Measurements from ENCODE around the gene STYK1. TPM values are rescaled to one million over a fixed set of nuclear protein-coding genes. Genes with fewer than 3 reads are reported as not detected.

STYK1 gene
- total and polyA plus RNA-seq, 4 donors = 0.18 to 1.2 (median 0.37) TPM

DNA sequence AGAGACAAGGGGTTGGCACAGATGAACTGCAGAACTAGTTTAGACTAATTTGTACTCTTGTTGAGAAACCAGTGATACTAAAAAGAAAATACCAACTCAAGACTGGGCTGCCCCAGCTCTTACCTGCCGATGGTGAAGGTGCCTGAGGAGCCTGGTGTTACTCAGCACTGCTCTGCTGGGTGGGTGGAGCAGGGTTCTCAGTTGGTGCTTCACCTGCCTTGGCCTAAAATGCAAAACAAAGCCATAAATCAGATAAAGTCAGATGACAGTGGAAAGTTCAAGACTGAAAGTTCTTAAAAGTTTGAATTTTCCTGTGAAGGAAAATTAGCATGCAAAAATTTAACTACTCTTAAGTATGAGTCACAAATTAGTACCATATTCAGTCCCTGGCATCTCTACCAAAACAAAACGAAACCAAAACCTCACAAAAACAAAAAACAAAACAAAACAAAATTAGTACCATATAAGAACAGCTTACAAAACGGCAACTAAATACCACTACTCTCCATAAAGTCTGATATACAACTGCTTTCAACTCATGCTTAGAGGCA lies 27.4 kb upstream of the STYK1 start:
- Histone ChIP-seq H3K27me3 (ENCODE audit: control insufficient read depth in 1 of 2, insufficient read depth in 2 of 2, low read length in 1 of 2) (no peaks in the 10 kb centered on the region), H3K9me3 (ENCODE audit: control insufficient read depth, low read length) (no peaks in the 10 kb centered on the region)
- no peak for ATAC-seq (ENCODE audit: low FRiP score)

DNA sequence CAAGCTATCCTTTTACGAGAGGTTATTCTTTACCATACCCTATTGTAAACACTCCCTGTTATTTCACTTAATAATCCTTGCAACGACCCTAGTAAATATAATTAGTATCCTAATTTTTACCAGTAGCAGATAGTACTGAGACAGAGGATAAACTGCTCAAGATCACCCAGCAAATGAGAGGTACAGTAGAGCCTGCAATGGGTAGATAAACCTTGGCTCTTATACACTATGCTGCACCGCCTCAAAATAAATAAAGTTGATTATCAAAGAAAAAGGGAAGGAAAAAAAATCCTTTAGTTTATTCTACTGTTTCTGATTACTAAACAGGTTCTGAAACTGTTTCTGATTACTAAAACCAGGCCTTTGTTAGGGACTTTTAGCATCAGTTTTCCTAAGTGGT lies 26.7 kb upstream of the STYK1 start:
- Histone ChIP-seq H3K27me3 (ENCODE audit: control insufficient read depth in 1 of 2, insufficient read depth in 2 of 2, low read length in 1 of 2) (no peaks in the 10 kb centered on the region), H3K9me3 (ENCODE audit: control insufficient read depth, low read length) (no peaks in the 10 kb centered on the region), H3K4me1 (ENCODE audit: control insufficient read depth in 1 of 2, insufficient read depth in 2 of 2, low read length in 2 of 2) (no peaks in the 10 kb centered on the region), H3K27ac (ENCODE audit: low read depth in 1 of 2, low read length in 2 of 2) (no peak overlapping the region), H3K36me3 (ENCODE audit: control insufficient read depth in 1 of 2, insufficient read depth in 2 of 2, low read length in 1 of 2) (peaks cover 5 to 10% of the 10 kb centered on the region in 2 donors), H3K4me3 (ENCODE audit: low read length in 2 of 2) (no peak overlapping the region)
- ATAC-seq (ENCODE audit: low FRiP score) = no peak
- WGBS, 2 donors = 84 to 85% methylated on average over 3 of the region's 3 CpGs
- intact Hi-C loops (cut with DNase I) = no loop called here
- no peak for DNase-seq

More for the DNA sequence above, 27.4 kb upstream of the STYK1 start:
- Histone ChIP-seq H3K27ac (ENCODE audit: low read depth in 1 of 2, low read length in 2 of 2) (no peak overlapping the region), H3K36me3 (ENCODE audit: control insufficient read depth in 1 of 2, insufficient read depth in 2 of 2, low read length in 1 of 2) (peaks cover 5 to 10% of the 10 kb centered on the region in 2 donors), H3K4me1 (ENCODE audit: control insufficient read depth in 1 of 2, insufficient read depth in 2 of 2, low read length in 2 of 2) (peaks cover 0 to 3% of the 10 kb centered on the region in 2 donors), H3K4me3 (ENCODE audit: low read length in 2 of 2) (no peak overlapping the region)
- WGBS, 2 donors = 73 to 75% methylated on average over 3 of the region's 3 CpGs
- intact Hi-C loops (cut with DNase I) = no loop called here
- no peak for DNase-seq

DNA sequence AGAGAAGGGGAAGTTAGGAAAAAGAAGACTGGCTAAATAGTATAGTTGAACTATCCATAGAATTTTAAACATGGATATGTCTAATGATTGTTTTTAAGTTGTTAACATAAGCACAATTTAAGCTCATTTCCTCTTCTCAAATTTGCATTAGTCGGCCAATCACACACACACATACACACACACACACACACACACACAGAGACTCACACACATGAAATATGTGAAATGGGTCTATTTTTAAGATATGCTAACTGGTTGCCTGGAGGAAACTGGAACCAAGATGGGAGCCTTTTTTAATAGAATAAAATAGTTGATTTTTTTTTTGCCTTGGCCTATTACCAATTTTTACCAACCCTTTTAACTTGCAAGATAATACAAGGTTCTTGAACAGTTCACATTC lies 24.0 kb upstream of the STYK1 start:
- H3K27me3 ChIP-seq (ENCODE audit: control insufficient read depth in 1 of 2, insufficient read depth in 2 of 2, low read length in 1 of 2) = no peaks in the 10 kb centered on the region
- H3K36me3 ChIP-seq (ENCODE audit: control insufficient read depth in 1 of 2, insufficient read depth in 2 of 2, low read length in 1 of 2) = peaks cover 2 to 10% of the 10 kb centered on the region in 2 donors
- ATAC-seq (ENCODE audit: low FRiP score) (no peak), DNase-seq (no peak)
- no peaks in the 10 kb centered on the region for H3K9me3 ChIP-seq (ENCODE audit: control insufficient read depth, low read length)
- no peak overlapping the region for H3K27ac ChIP-seq (ENCODE audit: low read depth in 1 of 2, low read length in 2 of 2)
- intact Hi-C loops (cut with DNase I) = no loop called here
- WGBS, 2 donors = 95 to 96% methylated on average over 1 of the region's 1 CpG
- H3K4me1 ChIP-seq (ENCODE audit: control insufficient read depth in 1 of 2, insufficient read depth in 2 of 2, low read length in 2 of 2) = no peaks in the 10 kb centered on the region
- no peak overlapping the region for H3K4me3 ChIP-seq (ENCODE audit: low read length in 2 of 2)

DNA sequence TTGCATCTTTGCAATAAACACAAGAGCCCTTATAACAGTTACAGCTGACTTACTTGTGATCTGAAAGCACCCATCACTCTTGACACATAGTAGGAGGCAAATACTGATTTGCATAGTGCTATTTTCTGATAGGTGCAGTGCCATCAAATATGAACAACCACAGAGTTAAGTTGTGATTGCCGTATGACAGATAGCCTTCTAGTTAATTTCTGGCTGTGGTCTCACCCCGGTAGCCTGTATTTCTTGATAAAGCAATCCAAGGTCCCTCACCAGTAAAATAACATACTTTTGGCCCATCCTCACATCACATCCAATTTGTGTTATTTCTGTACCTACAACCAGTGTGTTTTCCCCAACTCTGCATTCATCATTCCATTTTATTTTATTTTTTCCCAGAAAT lies 23.3 kb upstream of the STYK1 start:
- no peaks in the 10 kb centered on the region for H3K27me3 ChIP-seq (ENCODE audit: control insufficient read depth in 1 of 2, insufficient read depth in 2 of 2, low read length in 1 of 2)
- 93 to 94% methylated on average over 2 of the region's 2 CpGs for WGBS, 2 donors
- ATAC-seq (ENCODE audit: low FRiP score) (no peak), DNase-seq (no peak)
- no peaks in the 10 kb centered on the region for H3K4me1 ChIP-seq (ENCODE audit: control insufficient read depth in 1 of 2, insufficient read depth in 2 of 2, low read length in 2 of 2)
- H3K36me3 ChIP-seq (ENCODE audit: control insufficient read depth in 1 of 2, insufficient read depth in 2 of 2, low read length in 1 of 2) = peaks cover 2 to 12% of the 10 kb centered on the region in 2 donors
- no peaks in the 10 kb centered on the region for H3K9me3 ChIP-seq (ENCODE audit: control insufficient read depth, low read length)
- intact Hi-C loops (cut with DNase I) = no loop called here
- no peak overlapping the region for H3K4me3 ChIP-seq (ENCODE audit: low read length in 2 of 2)
- no peak overlapping the region for H3K27ac ChIP-seq (ENCODE audit: low read depth in 1 of 2, low read length in 2 of 2)

DNA sequence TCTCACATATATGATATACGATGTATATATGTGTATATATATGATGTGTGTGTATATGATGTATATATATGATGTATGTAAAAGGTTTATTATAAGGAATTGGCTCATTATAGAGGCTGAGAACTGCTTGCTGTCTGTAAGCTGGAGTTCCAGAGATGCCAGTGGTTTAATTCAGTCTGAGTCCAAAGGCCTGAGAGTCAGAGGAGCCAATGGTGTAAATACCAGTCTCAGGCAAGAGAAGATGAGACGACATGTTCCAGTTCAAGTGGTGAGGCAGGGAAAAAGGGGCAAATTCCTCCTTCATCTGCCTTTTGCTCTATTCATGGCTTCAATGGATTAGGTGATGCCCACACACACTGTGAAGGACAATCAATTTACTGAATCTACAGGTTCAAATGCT lies 17.1 kb upstream of the STYK1 start:
- Histone ChIP-seq H3K36me3 (ENCODE audit: control insufficient read depth in 1 of 2, insufficient read depth in 2 of 2, low read length in 1 of 2) (peaks cover 0 to 3% of the 10 kb centered on the region in 2 donors), H3K4me1 (ENCODE audit: control insufficient read depth in 1 of 2, insufficient read depth in 2 of 2, low read length in 2 of 2) (no peaks in the 10 kb centered on the region), H3K9me3 (ENCODE audit: control insufficient read depth, low read length) (no peaks in the 10 kb centered on the region), H3K27me3 (ENCODE audit: control insufficient read depth in 1 of 2, insufficient read depth in 2 of 2, low read length in 1 of 2) (no peaks in the 10 kb centered on the region), H3K4me3 (ENCODE audit: low read length in 2 of 2) (no peak overlapping the region), H3K27ac (ENCODE audit: low read depth in 1 of 2, low read length in 2 of 2) (no peak overlapping the region)
- DNase-seq = no peak
- WGBS, 2 donors = 96% methylated on average over 2 of the region's 2 CpGs
- ATAC-seq (ENCODE audit: low FRiP score) = no peak
- intact Hi-C loops (cut with DNase I) = no loop called here

DNA sequence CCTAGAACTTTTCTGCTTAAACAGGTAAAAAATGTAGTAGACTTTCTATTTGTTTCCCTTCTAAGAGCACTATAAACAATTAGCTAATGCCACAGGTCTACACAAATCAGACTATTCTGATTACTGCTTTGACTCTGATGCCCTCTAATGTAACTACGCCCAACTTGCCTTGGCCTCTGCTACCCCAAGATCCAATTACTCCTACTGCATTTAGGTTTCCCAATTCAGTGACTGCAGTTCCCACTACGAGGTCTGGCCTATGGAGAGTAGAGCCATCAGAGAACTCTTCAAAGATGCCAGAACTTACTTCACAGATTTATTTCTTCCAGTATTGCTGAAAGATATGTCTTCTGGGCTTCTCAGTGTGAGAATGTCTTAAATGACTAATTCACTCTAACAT lies 15.3 kb upstream of the STYK1 start:
- ATAC-seq (ENCODE audit: low FRiP score) (no peak), DNase-seq (no peak)
- Histone ChIP-seq H3K36me3 (ENCODE audit: control insufficient read depth in 1 of 2, insufficient read depth in 2 of 2, low read length in 1 of 2) (peaks cover 0 to 3% of the 10 kb centered on the region in 2 donors), H3K27me3 (ENCODE audit: control insufficient read depth in 1 of 2, insufficient read depth in 2 of 2, low read length in 1 of 2) (no peaks in the 10 kb centered on the region), H3K4me1 (ENCODE audit: control insufficient read depth in 1 of 2, insufficient read depth in 2 of 2, low read length in 2 of 2) (no peaks in the 10 kb centered on the region), H3K4me3 (ENCODE audit: low read length in 2 of 2) (no peak overlapping the region), H3K27ac (ENCODE audit: low read depth in 1 of 2, low read length in 2 of 2) (no peak overlapping the region), H3K9me3 (ENCODE audit: control insufficient read depth, low read length) (no peaks in the 10 kb centered on the region)
- 93 to 95% methylated on average over 2 of the region's 2 CpGs for WGBS, 2 donors
- intact Hi-C loops (cut with DNase I) = no loop called here

DNA sequence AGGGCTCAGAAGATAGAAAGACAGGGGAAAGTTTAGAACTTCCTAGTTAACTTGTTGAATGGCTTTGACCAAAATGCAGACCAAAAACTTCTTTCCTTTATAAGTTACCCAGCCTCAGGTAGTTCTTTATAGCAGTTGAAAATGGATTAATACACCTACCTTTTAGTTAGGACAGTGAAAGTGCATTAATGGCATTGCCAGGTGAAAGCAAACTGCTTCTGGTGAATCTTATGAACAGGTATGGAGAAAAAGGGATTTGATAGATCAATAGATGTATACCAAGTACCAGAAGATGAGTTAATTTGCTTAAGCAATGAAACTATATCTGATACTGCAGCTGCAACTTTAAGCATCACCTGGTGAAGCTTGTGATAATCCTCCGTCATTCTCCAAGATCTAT lies 14.2 kb upstream of the STYK1 start:
- Histone ChIP-seq H3K36me3 (ENCODE audit: control insufficient read depth in 1 of 2, insufficient read depth in 2 of 2, low read length in 1 of 2) (peaks cover 0 to 3% of the 10 kb centered on the region in 2 donors), H3K4me3 (ENCODE audit: low read length in 2 of 2) (no peak overlapping the region)
- intact Hi-C loops (cut with DNase I) = no loop called here

DNA sequence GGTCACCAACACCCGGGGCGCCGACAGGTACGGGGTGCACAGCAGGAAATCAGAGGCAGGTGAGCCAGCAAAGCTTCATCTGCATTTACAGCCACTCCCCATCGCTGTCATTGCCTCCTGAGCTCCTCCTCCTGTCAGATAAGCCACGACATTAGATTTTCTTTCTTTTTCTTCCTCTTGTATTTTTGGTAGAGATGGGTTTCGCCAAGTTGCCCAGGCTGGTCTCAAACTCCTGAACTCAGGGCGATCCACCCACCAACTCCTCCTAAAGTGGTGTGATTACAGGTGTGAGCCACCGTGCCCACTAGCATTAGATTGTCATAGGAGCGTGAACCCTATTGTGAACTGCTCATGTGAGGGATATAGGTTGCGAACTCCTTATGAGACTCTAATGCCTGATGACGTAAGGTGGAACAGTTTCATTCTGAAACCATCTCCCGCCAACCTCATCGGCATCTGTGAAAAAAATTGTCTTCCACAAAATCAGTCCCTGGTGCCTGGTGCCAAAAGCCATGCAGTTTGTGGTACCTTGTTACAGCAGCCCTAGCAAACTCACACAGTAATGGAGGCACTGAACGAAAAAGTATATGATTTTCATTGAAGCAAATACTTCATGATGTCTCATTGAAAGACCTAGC lies 1.5 kb downstream of the STYK1 start:
- Histone ChIP-seq H3K36me3 (ENCODE audit: control insufficient read depth in 1 of 2, insufficient read depth in 2 of 2, low read length in 1 of 2) (no peaks in the 10 kb centered on the region), H3K27ac (ENCODE audit: low read depth in 1 of 2, low read length in 2 of 2) (no peak overlapping the region), H3K27me3 (ENCODE audit: control insufficient read depth in 1 of 2, insufficient read depth in 2 of 2, low read length in 1 of 2) (peaks cover 0 to 1% of the 10 kb centered on the region in 2 donors), H3K4me3 (ENCODE audit: low read length in 2 of 2) (no peak overlapping the region), H3K9me3 (ENCODE audit: control insufficient read depth, low read length) (peaks cover 1% of the 10 kb centered on the region), H3K4me1 (ENCODE audit: control insufficient read depth in 1 of 2, insufficient read depth in 2 of 2, low read length in 2 of 2) (no peaks in the 10 kb centered on the region)
- intact Hi-C loops (cut with DNase I) = no loop called here
- DNase-seq (no peak), ATAC-seq (ENCODE audit: low FRiP score) (no peak)
- WGBS, 2 donors = 77 to 83% methylated on average over 15 of the region's 15 CpGs

More for the DNA sequence above, 14.2 kb upstream of the STYK1 start:
- DNase-seq = no peak
- Histone ChIP-seq H3K27me3 (ENCODE audit: control insufficient read depth in 1 of 2, insufficient read depth in 2 of 2, low read length in 1 of 2) (no peaks in the 10 kb centered on the region), H3K4me1 (ENCODE audit: control insufficient read depth in 1 of 2, insufficient read depth in 2 of 2, low read length in 2 of 2) (no peaks in the 10 kb centered on the region), H3K27ac (ENCODE audit: low read depth in 1 of 2, low read length in 2 of 2) (no peak overlapping the region), H3K9me3 (ENCODE audit: control insufficient read depth, low read length) (no peaks in the 10 kb centered on the region)
- ATAC-seq (ENCODE audit: low FRiP score) = no peak
- WGBS, 2 donors = 92 to 95% methylated on average over 1 of the region's 1 CpG

DNA sequence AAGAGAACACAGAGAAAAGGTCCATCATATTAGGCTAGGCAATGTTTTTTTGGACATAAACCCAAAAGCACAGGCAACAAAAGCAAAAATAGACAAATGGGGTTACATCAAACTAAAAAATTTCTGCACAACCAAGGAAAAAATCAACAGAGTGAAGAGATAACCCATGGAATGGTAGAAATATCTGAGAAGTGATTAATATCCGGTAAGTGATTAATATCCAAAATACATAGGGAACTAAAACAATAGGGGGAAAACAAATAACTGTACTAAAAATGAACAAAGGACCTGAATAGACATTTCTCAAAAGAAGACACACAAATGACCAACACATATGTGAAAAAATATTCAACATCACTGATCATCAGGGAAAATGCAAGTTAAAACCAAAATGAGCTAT lies 4.3 kb downstream of the STYK1 start:
- Histone ChIP-seq H3K36me3 (ENCODE audit: control insufficient read depth in 1 of 2, insufficient read depth in 2 of 2, low read length in 1 of 2) (no peaks in the 10 kb centered on the region), H3K4me1 (ENCODE audit: control insufficient read depth in 1 of 2, insufficient read depth in 2 of 2, low read length in 2 of 2) (no peaks in the 10 kb centered on the region), H3K27me3 (ENCODE audit: control insufficient read depth in 1 of 2, insufficient read depth in 2 of 2, low read length in 1 of 2) (peaks cover 0 to 1% of the 10 kb centered on the region in 2 donors), H3K4me3 (ENCODE audit: low read length in 2 of 2) (no peak overlapping the region), H3K27ac (ENCODE audit: low read depth in 1 of 2, low read length in 2 of 2) (no peak overlapping the region), H3K9me3 (ENCODE audit: control insufficient read depth, low read length) (peaks cover 1% of the 10 kb centered on the region)
- no peak for DNase-seq
- 89 to 93% methylated on average over 1 of the region's 1 CpG for WGBS, 2 donors
- ATAC-seq (ENCODE audit: low FRiP score) = no peak
- intact Hi-C loops (cut with DNase I) = no loop called here
